GM12878 (cell line): ENCODE data around the gene RAB24. TPM values are rescaled to one million over a fixed set of nuclear protein-coding genes. Genes with fewer than 3 reads are reported as not detected.

ENCODE experiments used
- CBX5 ChIP-seq: sonication (generic); IDR thresholded peaks from 2 replicates; pipeline ENCODE4 v1.6.1; 2016; ENCODE audit warnings: low read depth, moderate library complexity, mild to moderate bottlenecking, inconsistent platforms
- CHD2 ChIP-seq: IDR thresholded peaks from 2 replicates; pipeline ENCODE4 v1.6.1; 2011; ENCODE audit warnings: low read depth, low read length, improper control_type of control experiment, borderline replicate concordance
- CREB1 ChIP-seq: IDR thresholded peaks from 2 replicates; pipeline ENCODE4 v1.6.1; 2012; ENCODE audit warnings: low read depth, mild to moderate bottlenecking, inconsistent platforms
- CREM ChIP-seq: IDR thresholded peaks from 2 replicates; pipeline ENCODE4 v1.6.1; 2014; ENCODE audit warnings: antibody characterized with exemption, low read depth
- DPF2 ChIP-seq: fragments of 450-650 bp; IDR thresholded peaks from 2 replicates; pipeline ENCODE4 v1.6.1; 2017; ENCODE audit warnings: mild to moderate bottlenecking
- E2F8 ChIP-seq: fragments of 450-650 bp; IDR thresholded peaks from 2 replicates; pipeline ENCODE4 v1.6.1; 2018; ENCODE audit warnings: mild to moderate bottlenecking, low read depth, moderate library complexity; ENCODE audit not compliant: partially characterized antibody
- ETV6 ChIP-seq, 2 experiments: fragments of 450-650 bp in 1 of 2; IDR thresholded peaks in 1 of 2; conservative IDR thresholded peaks in 1 of 2; 2 replicates each; pipeline ENCODE4 v1.6.1; 2014; ENCODE audit warnings: antibody characterized with exemption in 1 of 2, borderline replicate concordance in 1 of 2, low read depth in 1 of 2, mild to moderate bottlenecking in 1 of 2, moderate library complexity in 1 of 2
- HCFC1 ChIP-seq: fragments of 150-350 bp; IDR thresholded peaks from 2 replicates; pipeline ENCODE4 v1.6.1; 2014; ENCODE audit warnings: low read length
- HDGF ChIP-seq: fragments of 450-650 bp; IDR thresholded peaks from 2 replicates; pipeline ENCODE4 v1.6.1; 2016; ENCODE audit warnings: antibody characterized with exemption
- HSF1 ChIP-seq: fragments of 150-350 bp; IDR thresholded peaks from 2 replicates; pipeline ENCODE4 v1.6.1; 2014; ENCODE audit warnings: mild to moderate bottlenecking, low read depth, low read length
- LARP7 ChIP-seq: fragments of 450-650 bp; IDR thresholded peaks from 2 replicates; pipeline ENCODE4 v1.6.1; 2017; ENCODE audit warnings: mild to moderate bottlenecking
- MAX ChIP-seq: IDR thresholded peaks from 2 replicates; pipeline ENCODE4 v1.6.1; 2012; ENCODE audit warnings: low read depth, low read length, improper control_type of control experiment
- MEF2B ChIP-seq: fragments of 450-650 bp; IDR thresholded peaks from 2 replicates; pipeline ENCODE4 v1.6.1; 2018; ENCODE audit warnings: mild to moderate bottlenecking, moderate library complexity; ENCODE audit not compliant: partially characterized antibody, poor library complexity, severe bottlenecking
- NBN ChIP-seq: fragments of 450-650 bp; IDR thresholded peaks from 2 replicates; pipeline ENCODE4 v1.6.1; 2016
- NFYB ChIP-seq: IDR thresholded peaks from 2 replicates; pipeline ENCODE4 v1.6.1; 2011; ENCODE audit warnings: low read depth, mild to moderate bottlenecking, low read length, improper control_type of control experiment, moderate library complexity; ENCODE audit not compliant: insufficient read depth
- NRF1 ChIP-seq: conservative IDR thresholded peaks from 2 replicates; pipeline ENCODE4 v1.6.1; 2011; ENCODE audit warnings: mild to moderate bottlenecking, low read depth, low read length, improper control_type of control experiment
- PBX3 ChIP-seq: IDR thresholded peaks from 2 replicates; pipeline ENCODE4 v1.6.1; 2011; ENCODE audit warnings: mild to moderate bottlenecking, low read depth, low read length, moderate library complexity; ENCODE audit not compliant: insufficient replicate concordance
- RAD51 ChIP-seq: fragments of 450-650 bp; IDR thresholded peaks from 2 replicates; pipeline ENCODE4 v1.6.1; 2016; ENCODE audit warnings: moderate library complexity, mild to moderate bottlenecking, inconsistent platforms
- RB1 ChIP-seq: fragments of 450-650 bp; formaldehyde crosslinking; IDR thresholded peaks from 2 replicates; pipeline ENCODE4 v1.6.1; 2017; ENCODE audit warnings: mild to moderate bottlenecking, borderline replicate concordance
- RCOR1 ChIP-seq: conservative IDR thresholded peaks from 2 replicates; pipeline ENCODE4 v1.6.1; 2012; ENCODE audit warnings: low read depth, low read length, improper control_type of control experiment
- RFX5 ChIP-seq: IDR thresholded peaks from 2 replicates; pipeline ENCODE4 v1.6.1; 2011; ENCODE audit warnings: low read depth, low read length, improper control_type of control experiment
- SIN3A ChIP-seq: IDR thresholded peaks from 2 replicates; pipeline ENCODE4 v1.6.1; 2012; ENCODE audit warnings: low read depth, low read length, improper control_type of control experiment
- SMAD5 ChIP-seq: IDR thresholded peaks from 2 replicates; pipeline ENCODE4 v1.6.1; 2016; ENCODE audit warnings: antibody characterized with exemption, low read depth
- SREBF2 ChIP-seq: IDR thresholded peaks from 2 replicates; pipeline ENCODE4 v1.6.1; 2012; ENCODE audit warnings: mild to moderate bottlenecking, low read length
- ZBED1 ChIP-seq: IDR thresholded peaks from 2 replicates; pipeline ENCODE4 v1.6.1; 2016; ENCODE audit warnings: borderline replicate concordance
- ZNF207 ChIP-seq: fragments of 450-650 bp; IDR thresholded peaks from 2 replicates; pipeline ENCODE4 v1.6.1; 2014; ENCODE audit warnings: antibody characterized with exemption, mild to moderate bottlenecking, borderline replicate concordance
- ZZZ3 ChIP-seq: IDR thresholded peaks from 2 replicates; pipeline ENCODE4 v1.6.1; 2011; ENCODE audit warnings: low read depth; ENCODE audit not compliant: control insufficient read depth, insufficient read length
- polyA plus RNA-seq, 11 experiments: library from polyadenylated mRNA; depleted of rRNA in 4 of 11; unstranded in 6 of 11; stranded (reverse) in 5 of 11; fragments of >200 nt; fragmentation: Nextera tagmentation in 4 of 11; fragmentation: Illumina TruSeq in 1 of 11; extraction: Ambion mirVana in 4 of 11; extraction: Trizol in 1 of 11; gene quantifications; 1 replicate in 1 of 11; 2 replicates in 10 of 11; pipeline versions ENCODE4 v1.2.1 to v1.2.3, GENCODE V29; 2011 to 2016; ENCODE audit warnings: inconsistent platforms in 2 of 11, missing spikeins in 2 of 11, low read depth in 1 of 11
- total RNA-seq, 4 experiments: library from RNA; depleted of rRNA in 3 of 4; stranded (reverse); fragments of >200 nt in 3 of 4; fragmentation: Illumina TruSeq in 1 of 4; extraction: Trizol in 1 of 4; gene quantifications; 2 replicates each; pipeline versions ENCODE4 v1.2.1 to v1.2.3, GENCODE V29; 2013 to 2021

RAB24 gene
- total and polyA plus RNA-seq, 10 of the 15 experiments (the other 5 are each of a cell fraction or from before 2014, with no cell fraction given): 8.0 to 44.4 (median 24.4) TPM

- TF ChIP-seq CBX5 (no peak), RAD51 (no peak), ZNF207 (no peak; the same call in 1 of the 2 replicates), NRF1 (peak; percentile 44), NFYB (peak; percentile 97), HDGF (no peak), ETV6 (conservative IDR thresholded peaks at IDR 0.05 in 1 of 2, IDR thresholded peaks at IDR 0.05 in 1 of 2; ENCODE audit: borderline replicate concordance in 1 of 2, low read depth in 1 of 2) (no peak), ZZZ3 (no peak), NBN (no peak), RCOR1 (no peak), CHD2 (peak; percentile 67; the same call in 1 of the 2 replicates), SREBF2 (no peak), PBX3 (no peak), LARP7 (no peak), RB1 (peak; percentile 35; the same call in 1 of the 2 replicates), DPF2 (no peak), HSF1 (no peak), HCFC1 (peak; percentile 5; the same call in 1 of the 2 replicates), CREB1 (peak; percentile 81), SMAD5 (no peak), MAX (peak; percentile 96), SIN3A (peak; percentile 96), ZBED1 (no peak; the same call in 1 of the 2 replicates), E2F8 (no peak), CREM (no peak), MEF2B (no peak), RFX5 (no peak)
These were observed 8.5 kb upstream of the RAB24 start, which contains the start of gene MXD3 (continued) for GRCh38 chr5:177311723-177312648.
